Glomerular visceral epithelial cell (primary cell): ENCODE data around the gene JAZF1.

ENCODE experiments used
- DNase-seq: peaks from one replicate; pipeline ENCODE4 v3.0.0-alpha.2; 2016; ENCODE audit errors: extremely low spot score

Gene JAZF1

DNA sequence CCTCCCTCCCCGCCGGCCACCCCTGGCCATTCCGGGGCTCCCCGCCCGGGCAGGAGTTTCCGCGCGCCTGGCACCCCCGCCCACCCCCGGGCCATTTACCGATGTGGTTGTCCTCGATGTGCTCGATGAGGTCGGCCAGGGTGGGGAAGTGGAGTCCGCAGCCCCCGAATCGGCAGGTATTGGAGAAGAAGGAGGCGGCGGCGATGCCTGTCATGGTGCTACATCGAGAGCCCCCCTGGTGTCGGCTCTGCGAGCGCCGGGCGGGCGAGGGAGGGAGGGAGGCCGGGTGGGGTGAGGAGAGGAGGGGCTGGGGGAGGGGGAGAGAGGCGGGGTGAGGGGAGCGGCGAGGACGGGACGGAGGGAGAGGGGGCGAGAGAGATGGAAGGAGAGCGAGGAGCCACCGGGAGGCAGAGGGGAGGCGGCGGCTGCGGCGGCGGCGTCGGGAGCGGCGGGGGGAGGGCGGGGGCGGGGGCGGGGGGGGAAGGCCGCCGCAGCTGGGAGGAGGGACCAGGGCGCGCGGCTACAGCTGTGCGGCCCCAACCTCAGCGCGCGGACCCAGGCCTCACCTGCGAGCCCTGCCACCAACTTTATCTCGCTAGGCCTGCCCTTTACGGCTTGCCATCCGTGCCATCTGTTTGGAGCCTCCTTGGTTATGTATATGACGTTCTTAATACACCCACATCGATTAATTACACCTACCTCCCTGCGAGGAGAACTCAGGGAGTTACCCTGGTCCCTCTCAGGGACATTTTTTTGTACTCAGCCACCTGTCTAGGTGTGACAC, at the start of gene JAZF1:
Gene JAZF1, minus strand, starts transcription at position 432 of the 784 bp plus-strand sequence.
- peak; percentile 65 for DNase-seq

DNA sequence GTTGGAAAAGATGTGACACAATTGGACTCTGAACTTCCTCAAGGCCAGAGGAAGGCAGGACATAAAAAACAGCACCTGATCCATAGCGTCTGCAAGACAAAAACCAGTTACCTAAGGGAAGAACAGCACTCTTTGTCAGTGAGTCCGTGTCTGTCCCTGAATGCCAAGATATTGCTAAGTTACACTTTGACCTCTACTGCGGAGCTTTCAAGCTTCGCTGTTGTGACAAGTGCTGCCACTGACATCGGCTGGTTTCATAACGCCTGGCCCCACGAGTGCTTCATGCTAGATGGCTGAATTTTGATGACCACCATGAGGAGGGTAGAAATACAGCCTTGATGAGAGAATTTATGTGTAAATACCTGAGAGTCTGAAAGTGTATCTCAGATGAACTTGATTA, 49.7 kb upstream of the JAZF1 start:
- no peak for DNase-seq

DNA sequence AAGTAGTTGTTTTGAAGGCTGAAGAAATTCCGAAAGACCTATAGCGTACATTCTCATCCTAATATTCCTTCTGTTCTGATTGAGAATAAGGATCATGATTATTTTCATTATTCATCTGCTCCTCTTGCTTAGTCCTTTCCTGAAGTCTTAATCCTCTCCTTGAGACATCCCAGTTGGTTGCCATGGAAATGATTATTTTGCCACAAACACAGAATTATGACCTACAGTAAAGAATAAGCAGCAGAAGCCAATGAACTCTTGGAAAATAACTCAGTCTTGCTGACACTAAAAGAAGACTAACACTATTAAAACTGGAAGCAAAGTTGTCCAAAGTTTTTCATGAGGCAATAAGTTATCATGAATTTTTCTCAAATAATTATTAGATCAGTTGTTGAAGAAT, 47.8 kb upstream of the JAZF1 start:
- DNase-seq: no peak

DNA sequence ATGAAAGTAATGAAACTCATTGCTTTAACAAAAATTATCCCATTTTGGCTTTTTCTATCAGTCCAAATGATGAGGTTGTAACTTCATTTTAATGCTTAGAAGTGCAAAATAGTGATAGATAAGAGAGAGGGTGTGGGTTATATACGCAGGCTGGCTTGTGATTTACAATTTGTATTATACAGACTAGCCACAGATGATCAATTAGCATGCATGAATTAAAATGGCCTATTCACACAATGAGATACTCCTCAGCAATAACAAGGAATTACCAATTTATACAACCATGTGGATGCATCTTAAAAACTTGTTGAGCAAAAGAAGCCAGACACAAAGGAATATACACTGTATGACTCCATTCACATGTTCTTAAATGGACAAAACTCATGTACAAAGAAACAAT, 45.4 kb upstream of the JAZF1 start:
- DNase-seq: no peak

DNA sequence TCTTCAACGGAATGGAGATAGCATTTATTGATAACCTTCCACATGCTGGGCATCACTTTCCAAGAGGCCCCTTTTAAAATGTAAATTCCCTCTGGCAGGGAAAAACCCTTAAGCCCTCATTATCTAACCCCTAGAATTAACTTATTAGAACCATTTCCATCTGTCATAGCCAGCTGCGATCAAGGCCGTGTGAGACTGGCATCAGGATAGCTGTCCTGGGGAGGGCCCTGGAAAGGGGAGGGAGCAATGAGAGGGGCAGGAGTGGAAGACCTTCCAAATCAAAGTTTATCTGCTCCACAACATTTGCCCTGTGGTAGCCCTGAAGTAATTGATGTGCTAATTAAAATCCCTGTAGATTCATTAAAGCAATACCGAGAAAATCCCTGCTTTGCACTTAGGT, 45.0 kb upstream of the JAZF1 start:
- no peak for DNase-seq

DNA sequence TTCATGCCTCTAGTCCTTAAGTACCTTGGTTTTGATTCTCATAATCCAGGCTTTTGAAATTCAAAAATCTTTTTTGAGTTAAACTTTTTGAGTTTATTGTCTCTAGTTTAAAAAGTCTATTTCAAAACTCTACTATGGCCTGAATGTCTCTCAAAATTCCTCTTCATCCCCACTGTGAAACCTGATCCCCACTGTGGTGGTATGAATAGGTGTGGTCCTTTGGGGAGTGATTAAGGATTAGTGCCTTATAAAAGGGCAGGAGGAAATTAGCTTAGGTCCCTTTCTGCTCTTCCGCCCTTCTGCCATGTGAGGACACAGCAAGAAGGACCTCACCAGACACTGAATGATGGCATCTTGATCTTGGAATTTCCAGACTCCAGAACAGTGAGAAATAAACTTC, 44.1 kb upstream of the JAZF1 start:
- no peak for DNase-seq

DNA sequence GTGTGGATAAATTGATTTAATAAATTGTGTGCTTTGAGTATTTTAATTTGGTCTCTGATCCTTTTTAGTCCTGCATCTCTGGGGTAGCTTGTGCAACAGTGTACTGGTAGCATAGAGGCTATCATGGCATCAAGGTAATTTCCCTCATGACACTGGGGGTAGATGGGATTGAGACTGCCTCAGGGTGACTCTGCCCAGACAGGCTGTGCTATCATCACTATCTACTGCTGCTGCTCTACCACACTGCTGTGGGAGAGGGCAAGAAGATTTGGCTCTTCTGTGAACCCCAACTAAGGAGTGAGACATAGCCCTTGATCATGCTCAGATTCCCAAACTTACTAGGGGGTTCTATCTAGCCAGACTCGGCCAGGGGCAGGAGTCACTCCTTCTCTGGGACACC, 43.6 kb upstream of the JAZF1 start:
- DNase-seq: no peak

DNA sequence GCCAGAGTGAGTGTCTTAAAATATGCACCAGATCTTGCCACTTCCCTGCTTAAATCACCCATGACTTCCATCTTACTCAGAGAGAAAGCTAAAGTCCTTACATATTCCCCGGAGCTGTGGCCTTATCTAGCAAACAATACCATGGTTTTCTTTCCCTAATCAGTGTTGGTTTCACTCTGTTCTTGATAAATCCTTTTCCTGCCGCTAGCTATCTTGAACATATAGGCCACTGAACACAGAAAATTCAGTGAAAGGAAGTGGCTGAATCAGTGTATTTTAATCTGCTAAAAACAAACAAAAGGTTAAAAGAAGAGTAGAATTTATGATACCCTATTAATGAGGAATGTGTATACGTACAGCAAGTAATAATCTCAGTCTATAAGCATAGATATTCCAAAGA, 42.0 kb upstream of the JAZF1 start:
- DNase-seq: no peak

DNA sequence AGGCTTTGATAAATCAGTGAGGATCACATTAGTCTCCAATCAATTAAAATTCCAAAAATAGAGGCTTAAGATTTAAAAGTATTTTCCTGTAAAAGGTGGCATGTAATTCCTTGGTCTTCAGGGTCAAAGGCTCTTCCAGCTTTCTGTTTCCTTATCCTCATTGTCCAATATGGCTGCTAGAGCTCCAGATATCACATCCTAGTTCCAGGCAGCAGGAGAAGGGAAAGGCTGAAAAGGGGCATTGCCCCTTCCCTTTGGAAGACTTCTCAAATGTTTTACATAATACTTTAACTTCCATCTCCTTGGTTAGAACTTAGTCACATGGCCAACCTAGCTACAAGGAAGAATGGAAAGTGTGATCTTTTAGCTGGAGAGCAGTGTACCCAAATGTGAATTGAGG, 39.2 kb upstream of the JAZF1 start:
- DNase-seq: no peak

DNA sequence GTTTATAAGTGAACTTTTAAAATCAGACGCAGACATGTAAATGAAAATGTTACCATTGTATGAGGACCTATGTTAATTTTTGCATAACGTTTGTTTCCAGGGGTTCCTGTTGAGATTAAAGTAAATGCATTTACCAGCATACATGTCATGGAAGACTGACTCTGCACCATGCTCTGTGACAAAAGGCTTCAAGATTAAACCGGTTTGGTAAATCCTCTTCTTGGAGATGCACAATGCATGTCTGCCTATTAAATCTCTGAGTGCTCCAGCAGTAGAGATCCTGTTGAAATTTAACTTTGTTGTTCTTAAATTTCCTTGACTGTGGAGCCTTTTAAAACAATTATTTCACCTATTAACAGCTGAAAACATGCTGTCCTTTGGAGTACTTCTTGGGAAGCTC, 36.5 kb upstream of the JAZF1 start:
- no peak for DNase-seq

DNA sequence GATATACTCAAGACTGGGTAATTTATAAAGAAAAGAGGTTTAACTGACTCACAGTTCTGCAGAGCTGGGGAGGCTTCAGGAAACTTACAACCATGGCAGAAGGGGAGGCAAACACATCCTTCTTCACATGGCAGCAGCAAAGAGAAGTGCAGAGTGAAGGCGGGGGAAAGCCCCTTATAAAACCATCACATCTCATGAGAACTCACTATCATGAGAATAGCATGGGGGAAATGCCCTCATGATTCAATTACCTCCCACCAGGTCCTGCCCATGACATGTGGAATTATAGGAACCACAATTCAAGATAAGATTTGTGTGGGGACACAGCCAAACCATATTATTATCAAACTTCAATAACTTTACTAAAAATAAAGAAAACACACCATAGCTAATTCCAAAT, 30.4 kb upstream of the JAZF1 start:
- DNase-seq: no peak

DNA sequence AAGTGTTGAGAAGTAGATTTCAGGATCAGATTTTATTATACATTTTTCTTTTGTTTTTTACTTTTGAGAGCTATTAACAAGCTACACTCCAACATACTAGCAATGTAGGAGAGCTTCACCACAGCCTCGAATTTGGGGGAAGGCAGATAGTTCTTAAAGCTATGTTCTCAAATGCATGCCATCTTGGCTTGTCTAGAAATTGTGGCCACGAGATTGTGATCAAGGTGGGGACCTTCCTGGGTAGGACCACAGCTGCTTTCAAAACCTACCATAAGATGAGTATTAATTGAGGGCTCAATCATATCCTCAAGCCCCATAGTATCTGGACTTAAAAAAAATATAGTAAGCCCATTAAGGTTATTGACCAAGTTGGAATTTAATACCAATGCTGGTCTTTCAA, 27.9 kb upstream of the JAZF1 start:
- DNase-seq: no peak

DNA sequence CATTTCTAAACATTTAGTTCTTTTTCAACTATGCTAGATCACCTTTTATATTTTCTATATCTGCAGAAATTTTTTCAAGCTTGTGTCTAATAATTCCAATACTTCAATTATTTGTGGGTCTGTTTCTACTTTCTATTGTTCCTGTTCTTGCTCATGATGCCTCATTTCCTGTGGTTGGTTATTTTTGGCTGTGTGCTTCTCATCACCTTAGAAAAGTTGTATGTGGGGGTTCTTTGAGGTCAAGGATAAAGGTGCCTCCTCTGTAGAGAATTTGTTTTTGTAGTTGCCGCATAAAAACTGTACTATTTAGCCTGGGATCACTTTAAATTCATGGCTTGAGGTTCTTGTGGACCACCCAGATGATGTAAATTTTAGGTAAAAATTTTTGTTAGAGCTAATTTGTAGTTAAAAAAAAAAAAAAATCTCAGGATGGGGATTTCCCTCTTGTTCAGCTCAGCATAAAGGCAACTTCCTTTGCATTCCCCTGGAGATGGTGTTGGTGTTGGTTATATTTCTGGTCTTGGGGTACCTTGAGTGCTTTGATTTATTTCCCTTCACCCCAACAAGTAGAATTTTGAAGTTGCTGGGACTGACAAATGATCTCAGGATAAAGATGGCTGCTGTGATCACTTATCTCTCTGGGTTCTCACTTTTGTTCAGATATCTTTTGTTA, 27.0 kb upstream of the JAZF1 start:
- DNase-seq: no peak

DNA sequence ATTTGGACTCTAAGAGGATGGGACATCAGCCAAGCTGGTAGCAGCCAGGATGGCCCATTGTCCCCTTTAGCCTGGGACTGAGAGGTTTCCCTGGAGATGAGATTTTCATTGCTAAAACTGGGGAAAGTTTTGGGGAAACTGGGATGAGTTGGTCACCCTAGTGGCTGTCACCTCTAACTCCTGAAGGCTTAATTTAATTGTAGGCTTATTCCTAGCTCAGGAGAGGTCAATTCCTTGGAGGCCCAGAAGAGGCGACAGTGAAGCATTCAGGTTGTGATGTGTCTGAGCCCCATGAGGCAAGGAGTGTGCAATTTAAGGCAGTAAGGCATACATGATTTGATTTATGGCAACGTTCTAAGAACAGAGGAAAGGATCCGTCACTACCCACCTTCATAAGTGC, 24.9 kb upstream of the JAZF1 start:
- DNase-seq: no peak

DNA sequence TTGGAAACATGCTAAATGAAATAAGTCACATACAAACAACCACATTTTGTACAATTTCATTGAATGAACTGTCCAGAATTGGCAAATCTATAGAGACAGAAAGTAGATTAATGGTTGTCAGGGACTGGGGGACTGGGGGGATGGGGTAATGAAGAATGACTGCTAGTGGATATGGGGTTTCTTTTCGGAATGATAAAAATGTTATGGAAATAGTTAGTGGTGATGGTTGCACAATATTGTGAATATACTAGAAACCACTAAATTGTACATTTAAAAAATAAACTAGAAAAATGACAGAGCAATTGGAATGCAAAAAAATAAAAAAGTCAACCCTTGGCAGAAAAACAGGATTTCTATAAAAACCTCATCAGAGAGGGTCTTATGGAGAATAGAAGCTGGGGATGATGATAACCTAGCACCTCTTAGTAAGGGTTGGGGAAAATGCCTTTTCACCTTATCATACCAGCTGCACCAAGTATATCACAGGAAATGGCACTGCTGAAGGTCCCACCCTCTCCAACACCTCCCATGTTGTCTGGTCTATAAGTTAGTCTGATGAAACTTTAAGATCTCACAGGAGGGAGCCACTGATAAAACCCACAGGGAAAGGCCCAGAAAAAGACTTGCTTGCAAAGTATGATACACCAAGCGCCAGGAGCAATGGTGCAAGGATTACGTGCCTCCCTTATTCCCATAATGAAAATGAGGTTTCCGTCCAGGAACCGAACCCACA, 23.1 kb upstream of the JAZF1 start:
- DNase-seq: no peak

DNA sequence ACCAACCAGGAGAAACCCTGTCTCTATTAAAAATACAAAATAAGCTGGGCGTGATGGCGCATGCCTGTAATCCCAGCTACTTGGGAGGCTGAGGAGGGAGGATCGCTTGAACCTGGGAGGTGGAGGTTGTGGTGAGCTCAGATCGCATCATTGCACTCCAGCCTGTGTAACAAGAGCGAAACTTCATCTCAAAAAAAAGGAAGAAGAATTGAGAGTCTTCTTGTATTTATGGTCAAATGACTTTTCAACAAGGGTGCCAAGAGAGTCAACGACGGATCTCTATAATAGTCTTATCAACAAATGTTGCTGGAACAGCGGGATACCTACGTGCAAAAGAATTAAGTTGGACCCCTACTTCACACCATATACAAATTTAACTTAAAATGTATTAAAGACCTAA, 21.6 kb upstream of the JAZF1 start:
- no peak for DNase-seq

DNA sequence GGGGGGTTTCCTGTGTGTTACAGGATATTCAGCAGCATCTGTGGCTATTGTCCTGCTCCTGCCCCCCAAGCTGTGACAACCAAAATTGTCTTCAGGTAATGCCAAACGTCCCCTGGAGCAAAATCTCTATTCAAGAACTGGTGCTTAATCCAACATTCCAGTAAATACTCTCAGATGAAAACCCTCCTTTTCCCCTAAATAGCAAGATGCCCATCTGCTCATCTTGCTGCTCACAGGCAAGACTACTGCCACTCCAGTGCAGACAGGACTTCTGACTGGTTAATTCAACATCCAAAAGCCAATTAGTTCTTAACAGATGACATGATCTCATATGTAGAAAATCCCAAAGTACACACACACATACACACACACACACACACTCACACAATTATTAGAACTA, 20.5 kb upstream of the JAZF1 start:
- no peak for DNase-seq

DNA sequence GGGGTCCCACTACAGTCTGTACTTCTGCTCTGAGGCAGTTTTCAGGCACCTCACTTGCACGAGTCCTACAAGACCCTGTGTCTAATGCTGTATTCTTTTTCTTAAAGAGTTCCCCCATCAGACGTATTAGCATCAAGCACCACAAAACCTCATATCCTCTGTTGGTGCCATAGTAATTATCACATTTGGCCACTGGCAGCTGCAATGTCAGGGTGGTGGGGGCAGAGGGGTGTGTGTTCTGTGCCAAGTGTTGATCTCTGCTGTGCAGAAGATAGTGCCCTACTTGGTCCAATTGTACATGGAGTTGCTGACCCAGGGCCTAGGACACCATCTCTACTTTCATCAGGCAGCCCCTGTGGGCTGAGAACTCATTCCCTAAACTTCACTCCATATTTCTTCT, 20.0 kb upstream of the JAZF1 start:
- DNase-seq: no peak

DNA sequence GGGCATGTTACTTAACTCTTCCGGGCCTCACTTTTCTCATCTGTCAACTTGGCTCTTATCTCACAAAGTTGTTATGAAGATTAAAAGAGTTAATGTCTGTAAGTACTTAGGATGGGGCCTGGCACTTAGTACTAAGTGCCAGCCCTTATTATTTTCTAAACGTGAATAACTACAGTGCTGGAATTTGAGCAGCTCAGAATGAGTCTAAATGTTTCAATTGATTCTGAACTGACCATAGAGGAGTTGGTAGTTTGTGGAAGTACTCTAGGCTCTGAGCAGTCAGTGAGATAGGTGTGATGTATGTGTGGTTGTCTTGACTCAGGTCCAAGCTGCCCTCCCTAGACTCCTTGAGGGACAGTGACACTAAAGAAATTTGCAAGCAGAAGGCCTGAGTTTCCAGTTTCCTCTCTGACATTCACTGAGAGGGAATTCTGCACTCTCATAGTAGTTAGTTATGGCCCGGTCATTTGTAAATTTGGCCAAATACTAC, 18.5 kb upstream of the JAZF1 start:
- DNase-seq: no peak

DNA sequence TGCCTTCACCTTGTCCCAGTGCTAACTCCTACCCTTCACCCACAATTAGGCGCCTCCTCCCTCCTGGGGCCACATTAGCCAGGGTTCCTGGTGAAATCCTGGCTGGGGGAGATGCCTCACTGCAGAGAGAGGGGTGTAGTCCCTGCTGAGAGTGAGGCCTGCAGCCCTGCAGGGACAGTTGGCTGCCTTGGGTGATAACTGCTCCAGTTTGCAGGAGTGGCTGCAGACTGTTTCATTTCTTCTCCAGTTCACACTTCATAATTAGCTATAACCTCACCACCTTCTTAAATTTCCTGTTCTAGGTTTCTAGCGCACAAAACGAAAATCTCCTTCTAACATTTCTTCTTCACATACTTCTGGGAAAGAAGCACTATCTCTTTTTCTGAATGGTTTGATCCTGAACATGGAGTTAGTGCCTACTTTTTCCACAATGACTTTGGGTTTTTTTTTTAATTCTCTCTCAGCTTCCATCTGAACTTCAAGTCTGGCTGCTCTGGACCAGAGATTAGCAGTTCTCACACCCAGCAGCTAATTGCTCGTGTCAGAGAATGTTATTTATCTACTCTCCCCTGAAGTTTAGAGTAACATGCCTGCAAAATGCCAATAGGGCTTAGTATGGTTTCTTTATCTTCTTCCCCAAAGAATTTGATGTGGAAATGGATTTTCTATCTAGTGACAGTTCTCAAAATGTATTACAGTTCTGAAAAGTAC, 15.5 kb upstream of the JAZF1 start:
- DNase-seq: no peak

DNA sequence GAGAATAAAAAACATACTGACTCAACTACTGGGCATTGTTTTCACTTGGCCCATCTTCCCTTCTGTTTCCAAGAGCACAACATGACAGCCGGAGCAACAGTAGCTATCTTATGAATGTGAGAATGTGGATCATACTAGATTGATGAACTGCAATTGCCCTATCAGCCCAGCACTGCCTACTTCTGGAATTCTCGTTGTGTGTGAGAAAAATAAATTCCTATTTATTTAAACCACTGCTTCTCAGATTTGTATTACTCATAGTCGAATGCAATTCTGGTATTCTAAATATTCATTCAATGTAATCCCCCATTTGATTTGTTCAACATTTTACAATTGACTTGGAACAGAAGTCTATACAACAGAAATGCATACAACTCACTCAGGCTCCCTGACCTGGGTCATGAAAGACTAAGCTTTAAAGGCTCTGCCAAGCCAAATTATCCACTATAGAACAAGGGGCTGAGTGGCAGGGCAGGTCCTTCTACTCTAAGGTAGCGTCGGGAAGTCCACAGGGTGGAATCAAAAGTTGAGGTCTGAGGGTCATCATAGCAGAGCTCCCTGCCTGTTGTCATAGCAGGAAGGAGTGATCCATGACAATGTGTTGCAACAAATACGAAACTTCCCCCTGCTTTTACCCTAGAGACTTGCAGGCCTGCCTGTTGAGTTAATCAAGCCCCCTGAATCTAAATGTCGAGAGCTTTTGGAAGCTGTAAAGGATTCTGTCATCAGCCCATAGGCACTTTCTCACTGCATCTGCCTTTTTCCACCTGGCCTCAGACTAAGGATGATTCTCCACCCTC, 12.4 kb upstream of the JAZF1 start:
- DNase-seq: no peak
